Activated CD4-positive, CD25-positive, alpha-beta regulatory T cell treated with anti-CD3 and anti-CD28 coated beads, Interleukin-2, amount 50 U/mL, for 72 hours (primary cell): Measurements from ENCODE around the gene CDH23.
"Not testable (repeated sequence)": the region's sequence is repeated elsewhere in the genome, so short reads cannot be mapped to it uniquely, and the experiment has no call there.

ENCODE experiments used
- DNase-seq: peaks from one replicate; pipeline ENCODE4 v3.0.0; 2021

The CDH23 gene

GRCh38 chr10:71594934-71595571 lies 198.3 kb downstream of the CDH23 start:
- DNase-seq = no peak

GRCh38 chr10:71595649-71596048 lies 198.9 kb downstream of the CDH23 start:
- no peak for DNase-seq

- DNase-seq = no peak
These were observed 199.4 kb downstream of the CDH23 start for GRCh38 chr10:71596127-71596526.

GRCh38 chr10:71596759-71597158 lies 200.0 kb downstream of the CDH23 start:
- no peak for DNase-seq

- no peak for DNase-seq
These were observed 201.2 kb downstream of the CDH23 start for GRCh38 chr10:71597821-71598498.

GRCh38 chr10:71598621-71599055 lies 201.9 kb downstream of the CDH23 start:
- no peak for DNase-seq

- no peak for DNase-seq
These were observed 202.8 kb downstream of the CDH23 start for GRCh38 chr10:71599518-71599917.

GRCh38 chr10:71600242-71600641 lies 203.5 kb downstream of the CDH23 start:
- not testable (repeated sequence) for DNase-seq

GRCh38 chr10:71600849-71601248 lies 204.1 kb downstream of the CDH23 start:
- DNase-seq = no peak

- DNase-seq = no peak
These were observed 204.6 kb downstream of the CDH23 start for GRCh38 chr10:71601273-71601672.

GRCh38 chr10:71603150-71603549 lies 206.4 kb downstream of the CDH23 start:
- no peak for DNase-seq

- no peak for DNase-seq
These were observed 207.0 kb downstream of the CDH23 start for GRCh38 chr10:71603754-71604153.

GRCh38 chr10:71604324-71605018 lies 207.8 kb downstream of the CDH23 start:
- no peak for DNase-seq

- no peak for DNase-seq
These were observed 208.7 kb downstream of the CDH23 start for GRCh38 chr10:71605263-71605962.

GRCh38 chr10:71606257-71607081 lies 209.7 kb downstream of the CDH23 start:
- no peak for DNase-seq

- no peak for DNase-seq
These were observed 210.3 kb downstream of the CDH23 start for GRCh38 chr10:71607082-71607443.

- peak; percentile 66 for DNase-seq
These were observed 212.4 kb downstream of the CDH23 start for GRCh38 chr10:71608819-71609768.

GRCh38 chr10:71610651-71611050 lies 213.9 kb downstream of the CDH23 start:
- no peak for DNase-seq

- no peak for DNase-seq
These were observed 214.4 kb downstream of the CDH23 start for GRCh38 chr10:71611131-71611530.

GRCh38 chr10:71611709-71612422 lies 215.1 kb downstream of the CDH23 start:
- DNase-seq = no peak
